GM19452 (cell line): ENCODE results near the gene HS3ST4.
"Not testable (repeated sequence)": the region's sequence is repeated elsewhere in the genome, so short reads cannot be mapped to it uniquely, and the experiment has no call there.

ENCODE experiments used
- ATAC-seq: cut with Tn5 transposase; IDR thresholded peaks from one replicate; pipeline ENCODE4 v1.9.1; 2021; ENCODE audit not compliant: unreplicated experiment

The HS3ST4 gene

DNA sequence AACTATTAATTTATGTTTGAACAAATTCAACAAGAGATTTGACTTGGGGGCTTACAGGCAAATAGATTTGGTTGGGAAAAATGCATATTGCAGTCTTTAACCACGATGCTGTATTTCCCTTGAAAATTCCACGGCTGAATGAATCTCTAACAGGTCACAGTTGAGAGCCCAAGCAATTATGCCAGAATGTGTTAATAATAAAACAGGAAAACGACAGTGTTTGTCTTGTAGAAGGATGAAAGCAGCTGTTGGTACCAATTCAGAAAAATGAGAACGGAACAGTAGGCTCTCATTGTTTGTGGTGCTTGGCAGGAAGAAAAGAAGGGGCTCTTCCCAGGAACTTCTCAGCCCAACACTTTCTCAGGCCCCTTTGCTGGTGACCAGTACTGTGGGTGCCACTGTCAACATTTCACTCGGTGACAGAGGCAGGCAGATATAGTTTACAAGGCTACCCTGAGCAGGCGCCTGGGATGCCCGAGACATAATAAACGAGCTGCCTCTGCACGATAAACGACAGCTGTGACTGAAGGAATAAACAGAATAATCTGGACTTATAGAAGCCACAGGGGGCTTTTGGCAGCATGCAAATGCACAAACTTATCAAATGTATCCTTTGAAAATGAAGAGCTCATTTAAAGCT, 387.1 kb downstream of the HS3ST4 start:
- ATAC-seq = no peak

DNA sequence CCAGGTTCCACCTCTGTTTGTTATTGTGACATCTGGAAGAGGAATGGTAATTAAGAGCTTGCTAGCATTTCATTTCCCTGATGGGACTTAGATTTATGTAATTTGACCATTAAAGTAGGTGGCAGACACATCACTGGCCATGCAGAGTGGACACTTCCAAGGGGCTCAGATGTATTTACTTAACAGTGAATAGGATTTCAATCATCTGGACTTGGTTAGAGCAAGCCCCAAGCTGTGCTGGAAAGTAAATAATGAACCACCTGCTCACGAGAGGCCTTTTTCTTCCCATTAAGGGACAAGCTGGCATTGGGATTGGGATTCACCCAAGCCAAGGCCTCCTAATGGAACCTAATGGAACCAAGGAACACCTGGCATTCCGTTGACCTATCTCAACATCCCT, 395.3 kb downstream of the HS3ST4 start:
- no peak for ATAC-seq

DNA sequence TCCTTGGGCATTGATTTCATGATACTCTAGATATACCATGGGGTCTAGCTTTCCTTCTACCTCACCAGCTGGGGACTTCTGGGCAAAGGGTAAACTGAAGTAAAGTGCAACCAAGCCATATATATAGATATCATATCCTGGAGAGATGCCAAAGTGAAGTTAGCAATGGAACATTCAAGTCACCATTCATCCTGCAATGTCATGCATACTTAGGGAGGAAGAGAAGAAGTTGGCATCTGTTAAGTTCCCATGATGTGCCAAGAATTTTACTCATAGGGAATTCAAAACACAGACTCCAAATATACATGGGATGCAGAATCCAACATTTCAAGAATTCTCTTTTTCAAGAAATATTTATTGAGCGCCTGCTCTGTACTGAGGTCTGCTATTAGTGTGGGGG, 399.8 kb downstream of the HS3ST4 start:
- ATAC-seq = no peak

DNA sequence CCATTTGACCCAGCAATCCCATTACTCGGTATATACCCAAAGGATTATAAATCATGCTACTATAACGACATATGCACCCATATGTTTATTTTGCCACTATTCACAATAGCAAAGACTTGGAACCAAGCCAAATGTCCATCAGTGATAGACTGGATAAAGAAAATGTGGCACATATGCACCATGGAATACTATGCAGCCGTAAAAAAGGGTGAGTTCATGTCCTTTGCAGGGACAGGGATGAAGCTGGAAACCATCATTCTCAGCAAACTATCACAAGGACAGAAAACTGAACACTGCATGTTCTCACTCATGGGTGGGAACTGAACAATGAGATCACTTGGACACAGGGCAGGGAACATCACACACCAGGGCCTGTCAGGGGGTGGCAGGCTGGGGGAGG, 406.4 kb downstream of the HS3ST4 start:
- ATAC-seq = not testable (repeated sequence)

DNA sequence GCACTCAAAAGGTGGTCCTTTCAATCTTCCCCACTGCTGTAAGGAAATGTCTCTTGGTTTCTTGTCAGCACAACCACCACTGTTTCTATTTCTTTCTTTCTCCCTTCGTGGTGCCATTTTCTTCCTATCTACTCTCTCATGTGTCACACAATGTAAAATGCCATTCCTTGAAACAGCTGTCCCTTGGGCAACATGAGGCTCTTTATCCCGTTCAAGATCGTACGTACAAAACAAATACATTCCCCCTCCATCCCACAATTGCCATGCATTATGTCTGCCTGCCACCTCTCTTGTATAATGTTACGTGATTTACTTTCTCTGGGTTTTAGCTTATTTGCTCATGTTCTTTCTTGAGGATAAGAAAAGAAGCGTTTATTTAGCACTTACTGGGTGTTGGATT, 410.6 kb downstream of the HS3ST4 start:
- no peak for ATAC-seq

GRCh38 chr16:26108836-26109505, 417.2 kb downstream of the HS3ST4 start:
- ATAC-seq = no peak

DNA sequence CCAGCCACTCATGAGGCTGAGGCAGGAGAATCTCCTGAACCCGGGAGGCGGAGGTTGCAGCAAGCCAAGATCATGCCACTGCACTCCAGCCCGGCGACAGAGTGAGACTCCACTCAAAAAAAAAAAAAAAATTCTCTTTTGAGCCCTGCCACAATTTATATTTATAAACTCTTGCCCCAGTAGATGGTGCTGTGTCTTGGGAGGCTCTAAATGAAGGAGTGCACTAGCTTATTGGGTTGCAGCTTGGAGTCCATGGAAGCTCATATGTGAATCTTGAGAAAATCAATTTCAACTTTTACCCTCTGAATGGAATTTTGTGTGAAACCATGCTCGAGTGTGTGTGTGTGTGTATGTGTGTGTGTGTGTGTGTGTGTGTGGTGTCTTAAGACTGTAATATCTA, 420.1 kb downstream of the HS3ST4 start:
- no peak for ATAC-seq

GRCh38 chr16:26118575-26118974, 426.8 kb downstream of the HS3ST4 start:
- ATAC-seq = no peak

- no peak for ATAC-seq
These were observed 429.0 kb downstream of the HS3ST4 start for GRCh38 chr16:26120729-26121128.

DNA sequence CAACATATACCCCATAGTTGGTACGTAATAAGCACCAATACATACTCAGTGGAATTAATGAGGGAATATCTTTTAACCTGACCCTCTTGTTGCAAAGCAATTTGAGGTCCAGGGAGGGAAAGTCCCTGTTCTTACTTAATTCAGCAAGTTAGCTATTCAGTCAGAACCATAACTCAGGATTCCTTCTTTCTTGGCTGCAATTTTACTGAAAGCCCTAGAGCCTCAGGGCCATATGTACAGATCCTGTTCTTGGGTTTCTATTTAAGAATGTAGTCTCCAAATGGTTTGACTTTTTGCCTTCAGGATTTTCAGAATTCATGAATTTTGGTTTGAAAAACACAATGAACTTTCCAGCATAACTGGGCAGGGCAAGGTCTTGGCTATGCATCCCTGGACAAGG, 436.5 kb downstream of the HS3ST4 start:
- no peak for ATAC-seq

DNA sequence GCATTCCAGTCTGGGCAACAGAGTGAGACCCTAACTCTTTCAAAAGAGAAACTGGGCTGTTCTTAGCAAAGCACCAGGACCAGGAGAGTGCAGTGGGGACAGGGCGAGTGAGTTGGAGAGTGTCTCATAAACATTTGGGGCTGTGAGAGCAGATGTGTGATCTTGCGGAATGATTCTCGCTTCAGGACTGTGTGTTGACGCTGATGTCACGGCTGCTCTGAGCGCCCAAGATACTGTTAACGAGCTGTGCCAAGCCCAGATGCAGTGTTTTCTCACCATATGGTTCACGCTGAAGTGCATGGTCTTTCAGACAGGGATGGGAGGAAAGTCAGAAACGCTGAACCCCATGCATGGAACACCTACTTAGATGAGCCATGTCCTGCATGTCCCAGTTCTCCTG, 438.2 kb downstream of the HS3ST4 start:
- no peak for ATAC-seq

- no peak for ATAC-seq
These were observed 441.8 kb downstream of the HS3ST4 start for GRCh38 chr16:26133416-26134093.

DNA sequence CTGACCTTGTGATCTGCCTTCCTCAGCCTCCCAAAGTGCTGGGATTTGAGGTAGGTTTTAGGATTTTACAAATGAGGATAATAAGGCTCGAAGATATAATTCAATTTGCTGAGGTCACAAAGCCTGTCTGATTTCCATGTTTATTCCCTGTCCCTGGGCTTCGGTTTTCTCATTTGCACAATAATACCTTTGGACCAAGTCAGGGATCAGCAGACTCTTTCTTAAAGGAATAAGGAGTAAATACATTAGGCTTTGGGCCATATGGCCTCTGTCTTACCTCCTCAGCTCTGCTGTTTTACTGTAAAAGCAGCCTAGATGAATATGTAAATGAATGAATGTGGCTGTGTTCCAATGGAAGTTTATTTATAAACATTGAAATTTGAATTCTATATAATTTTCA, 442.8 kb downstream of the HS3ST4 start:
- ATAC-seq = no peak

- no peak for ATAC-seq
These were observed 446.2 kb downstream of the HS3ST4 start for GRCh38 chr16:26137956-26138355.

DNA sequence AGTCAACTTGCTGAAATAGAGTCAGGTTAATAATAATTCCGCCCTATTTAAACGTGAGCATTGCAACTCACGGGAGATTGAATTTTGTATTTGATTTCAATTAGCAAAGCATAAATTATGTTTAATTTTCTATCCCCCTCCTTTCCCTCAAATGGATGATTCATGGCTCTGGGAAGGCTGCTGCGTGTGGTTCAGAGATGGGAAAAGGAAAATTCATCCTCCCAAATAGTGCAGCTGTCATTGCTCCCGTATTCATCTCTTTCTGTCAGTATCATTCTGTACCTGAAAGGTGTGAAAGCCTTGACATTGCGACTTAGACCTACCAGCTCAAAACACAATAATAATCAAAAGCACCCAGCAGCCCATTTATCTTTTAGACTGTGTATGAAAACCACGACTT, 447.3 kb downstream of the HS3ST4 start:
- ATAC-seq = no peak

DNA sequence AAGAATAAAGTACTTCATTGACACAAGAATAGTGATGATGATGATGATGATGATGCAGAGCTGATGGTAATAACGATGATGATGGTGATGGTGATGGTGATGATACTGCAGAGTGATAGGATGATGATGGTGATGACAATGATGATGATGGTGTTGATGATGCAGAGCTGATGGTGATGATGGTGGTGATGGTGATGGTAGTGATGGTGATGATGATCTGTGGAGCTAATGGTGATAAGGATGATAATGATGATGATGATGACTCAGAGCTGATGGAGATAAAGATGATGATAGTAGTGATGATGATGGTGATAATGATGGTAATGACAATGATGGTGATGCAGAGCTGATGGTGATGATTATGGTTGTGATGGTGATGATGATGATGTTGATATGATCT, 448.1 kb downstream of the HS3ST4 start:
- no peak for ATAC-seq

GRCh38 chr16:26149364-26150190, 457.8 kb downstream of the HS3ST4 start:
- ATAC-seq = no peak

- no peak for ATAC-seq
These were observed 463.5 kb downstream of the HS3ST4 start for GRCh38 chr16:26155221-26155620.

GRCh38 chr16:26157319-26157718, 465.6 kb downstream of the HS3ST4 start:
- ATAC-seq = no peak

DNA sequence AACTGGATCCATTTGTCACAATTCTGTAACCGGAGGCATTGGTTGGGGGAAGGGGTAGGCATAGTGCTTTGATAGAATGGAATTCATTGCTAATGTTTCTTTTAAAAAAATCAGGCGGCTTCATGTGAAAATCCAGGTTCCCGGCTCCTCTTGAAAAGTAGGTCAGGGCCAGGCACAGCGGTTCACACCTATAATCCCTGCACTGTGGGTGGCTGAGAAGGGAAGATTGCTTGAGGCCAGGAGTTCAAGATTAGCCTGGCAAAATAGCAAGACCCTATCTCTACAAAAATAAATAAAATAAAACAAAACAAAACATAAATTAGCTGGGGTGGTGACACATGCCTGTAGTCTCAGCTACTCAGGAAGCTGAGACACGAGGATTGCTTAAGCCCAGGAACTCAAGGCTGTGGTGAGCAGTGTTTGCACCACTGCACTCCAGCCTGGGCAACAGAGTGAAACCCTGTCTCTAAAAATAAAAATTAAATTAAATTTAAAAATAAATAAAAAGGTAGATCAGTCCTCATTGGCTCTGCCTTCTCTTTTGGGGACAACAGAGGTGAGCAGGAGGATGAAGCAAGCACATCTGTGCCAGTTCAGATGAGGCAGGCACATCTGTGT, 466.5 kb downstream of the HS3ST4 start:
- ATAC-seq = no peak
